BLaER1 (cell line): Measurements from ENCODE around the gene PCYT1A.

Experiments
- H3K27ac ChIP-seq: shearing (Covaris generic); formaldehyde crosslinking; 2 replicates; pipeline ENCODE4 v1.8.1; 2022
- H3K27me3 ChIP-seq: shearing (Covaris generic); formaldehyde crosslinking; 2 replicates; pipeline ENCODE4 v1.8.1; 2022
- H3K36me3 ChIP-seq: shearing (Covaris generic); formaldehyde crosslinking; 2 replicates; pipeline ENCODE4 v1.8.1; 2022
- H3K4me1 ChIP-seq: shearing (Covaris generic); formaldehyde crosslinking; 2 replicates; pipeline ENCODE4 v1.8.1; 2022
- H3K4me2 ChIP-seq: shearing (Covaris generic); formaldehyde crosslinking; 2 replicates; pipeline ENCODE4 v1.8.1; 2022
- H3K4me3 ChIP-seq: shearing (Covaris generic); formaldehyde crosslinking; 2 replicates; pipeline ENCODE4 v1.8.1; 2022
- H3K9ac ChIP-seq: shearing (Covaris generic); formaldehyde crosslinking; 2 replicates; pipeline ENCODE4 v1.8.1; 2022
- H3K9me3 ChIP-seq: shearing (Covaris generic); formaldehyde crosslinking; 2 replicates; pipeline ENCODE4 v1.8.1; 2022
- H4K20me1 ChIP-seq: shearing (Covaris generic); formaldehyde crosslinking; 2 replicates; pipeline ENCODE4 v1.8.1; 2022
- Cebpa-rat ChIP-seq: shearing (Covaris generic); IDR thresholded peaks from 2 replicates; pipeline ENCODE4 v1.8.1; 2022

Gene PCYT1A

GRCh38 chr3:196195664-196196265, 91.8 kb downstream of the PCYT1A start:
- no peaks in the 10 kb centered on the region for H4K20me1 ChIP-seq
- no peak overlapping the region for H3K9ac ChIP-seq
- no peaks in the 10 kb centered on the region for H3K9me3 ChIP-seq
- H3K27me3 ChIP-seq = no peaks in the 10 kb centered on the region
- H3K4me2 ChIP-seq = no peak overlapping the region
- no peaks in the 10 kb centered on the region for H3K36me3 ChIP-seq
- no peak for TF ChIP-seq Cebpa-rat
- H3K4me3 ChIP-seq = no peak overlapping the region
- H3K27ac ChIP-seq = 0 out of 2 replicates have a peak overlapping the region, but pooled peaks have one; percentile 9
- peaks cover 69% of the 10 kb centered on the region for H3K4me1 ChIP-seq

GRCh38 chr3:196194542-196194915, 93.0 kb downstream of the PCYT1A start:
- Histone ChIP-seq H3K36me3 (no peaks in the 10 kb centered on the region), H3K4me3 (no peak overlapping the region), H3K9me3 (no peaks in the 10 kb centered on the region), H3K4me1 (peaks cover 77% of the 10 kb centered on the region), H3K27me3 (no peaks in the 10 kb centered on the region), H3K9ac (peak overlapping the region; percentile 51), H3K27ac (peak overlapping the region; percentile 78), H4K20me1 (no peaks in the 10 kb centered on the region), H3K4me2 (peak overlapping the region; percentile 68; the same call in 1 of the 2 replicates)
- no peak for TF ChIP-seq Cebpa-rat

- Histone ChIP-seq H3K4me1 (peaks cover 83% of the 10 kb centered on the region), H3K4me2 (peak overlapping the region; percentile 68), H3K9ac (peak overlapping the region; percentile 51), H3K4me3 (no peak overlapping the region), H3K9me3 (no peaks in the 10 kb centered on the region), H3K36me3 (no peaks in the 10 kb centered on the region), H4K20me1 (no peaks in the 10 kb centered on the region), H3K27ac (peak overlapping the region; percentile 78), H3K27me3 (no peaks in the 10 kb centered on the region)
- TF ChIP-seq Cebpa-rat = no peak
Observed at GRCh38 chr3:196193736-196194541, 93.6 kb downstream of the PCYT1A start.

- Histone ChIP-seq H3K4me1 (peaks cover 80% of the 10 kb centered on the region), H3K9ac (peak overlapping the region; percentile 51), H3K9me3 (no peaks in the 10 kb centered on the region), H3K27me3 (no peaks in the 10 kb centered on the region), H4K20me1 (no peaks in the 10 kb centered on the region), H3K4me2 (peak overlapping the region; percentile 68), H3K4me3 (no peak overlapping the region), H3K27ac (peak overlapping the region; percentile 78), H3K36me3 (no peaks in the 10 kb centered on the region)
- no peak for TF ChIP-seq Cebpa-rat
Observed at GRCh38 chr3:196193133-196193735, 94.3 kb downstream of the PCYT1A start.

GRCh38 chr3:196192524-196193051, 94.9 kb downstream of the PCYT1A start:
- Histone ChIP-seq H3K4me2 (peak overlapping the region; percentile 68), H3K27ac (peak overlapping the region; percentile 78), H3K4me3 (no peak overlapping the region), H3K9ac (peak overlapping the region; percentile 33; the same call in 1 of the 2 replicates), H3K27me3 (no peaks in the 10 kb centered on the region), H3K9me3 (no peaks in the 10 kb centered on the region), H3K4me1 (peaks cover 74% of the 10 kb centered on the region), H4K20me1 (no peaks in the 10 kb centered on the region), H3K36me3 (no peaks in the 10 kb centered on the region)
- no peak for TF ChIP-seq Cebpa-rat

GRCh38 chr3:196192036-196192523, 95.4 kb downstream of the PCYT1A start:
- H3K36me3 ChIP-seq = no peaks in the 10 kb centered on the region
- H3K9ac ChIP-seq = peak overlapping the region; percentile 33; the same call in 1 of the 2 replicates
- no peaks in the 10 kb centered on the region for H3K9me3 ChIP-seq
- H4K20me1 ChIP-seq = no peaks in the 10 kb centered on the region
- TF ChIP-seq Cebpa-rat = no peak
- H3K27ac ChIP-seq = peak overlapping the region; percentile 78
- no peak overlapping the region for H3K4me3 ChIP-seq
- H3K4me2 ChIP-seq = peak overlapping the region; percentile 68
- no peaks in the 10 kb centered on the region for H3K27me3 ChIP-seq
- H3K4me1 ChIP-seq = peaks cover 74% of the 10 kb centered on the region

GRCh38 chr3:196189566-196190347, 97.8 kb downstream of the PCYT1A start:
- no peaks in the 10 kb centered on the region for H3K9me3 ChIP-seq
- no peaks in the 10 kb centered on the region for H3K27me3 ChIP-seq
- peaks cover 71% of the 10 kb centered on the region for H3K4me1 ChIP-seq
- TF ChIP-seq Cebpa-rat = no peak
- H3K4me3 ChIP-seq = no peak overlapping the region
- peak overlapping the region; percentile 54 for H3K27ac ChIP-seq
- no peaks in the 10 kb centered on the region for H4K20me1 ChIP-seq
- no peaks in the 10 kb centered on the region for H3K36me3 ChIP-seq
- peak overlapping the region; percentile 60 for H3K4me2 ChIP-seq
- H3K9ac ChIP-seq = peak overlapping the region; percentile 32; the same call in 1 of the 2 replicates

GRCh38 chr3:196186651-196187573, 100.6 kb downstream of the PCYT1A start:
- Histone ChIP-seq H3K27ac (peak overlapping the region; percentile 75), H3K9me3 (no peaks in the 10 kb centered on the region), H4K20me1 (no peaks in the 10 kb centered on the region), H3K4me3 (no peak overlapping the region), H3K4me2 (peak overlapping the region; percentile 78), H3K9ac (peak overlapping the region; percentile 64), H3K36me3 (no peaks in the 10 kb centered on the region), H3K27me3 (no peaks in the 10 kb centered on the region), H3K4me1 (peaks cover 67% of the 10 kb centered on the region)
- no peak for TF ChIP-seq Cebpa-rat
